ENCODE data around the gene ZNF575.

- TF ChIP-seq CTCF (IDR thresholded peaks at IDR 0.05) (no peak), POLR2A (IDR thresholded peaks at IDR 0.05) (no peak)
Measured at GRCh38 chr19:43581467-43581866, 48.5 kb downstream of the ZNF575 start.
